Neuronal stem cell (in vitro differentiated cells): Measurements from ENCODE around the gene AGL.

Source experiments
- DNase-seq: peaks from one replicate; pipeline ENCODE4 v3.0.0-alpha.2; 2013; ENCODE audit warnings: low spot score
- H2AFZ ChIP-seq: one replicate; pipeline ENCODE4 v1.6.1; 2013; ENCODE audit warnings: mild to moderate bottlenecking, low read length, inconsistent platforms
- H2AK5ac ChIP-seq: 2 replicates; pipeline ENCODE4 v1.6.1; 2013; ENCODE audit warnings: low read depth, mild to moderate bottlenecking, inconsistent platforms, low read length, moderate library complexity, mixed read lengths
- H2BK120ac ChIP-seq: 2 replicates; pipeline ENCODE4 v1.6.1; 2013; ENCODE audit warnings: low read depth, mild to moderate bottlenecking, inconsistent platforms, low read length, moderate library complexity, mixed read lengths
- H2BK12ac ChIP-seq: one replicate; pipeline ENCODE4 v1.6.1; 2013; ENCODE audit warnings: low read length, inconsistent platforms
- H2BK15ac ChIP-seq: 2 replicates; pipeline ENCODE4 v1.6.1; 2013; ENCODE audit warnings: mild to moderate bottlenecking, low read length, inconsistent platforms, mixed read lengths
- H2BK5ac ChIP-seq: one replicate; pipeline ENCODE4 v1.6.1; 2013; ENCODE audit warnings: inconsistent platforms, mild to moderate bottlenecking, low read length, moderate library complexity
- H3K14ac ChIP-seq: one replicate; pipeline ENCODE4 v1.6.1; 2013; ENCODE audit warnings: low read length, inconsistent platforms
- H3K18ac ChIP-seq: 2 replicates; pipeline ENCODE4 v1.6.1; 2013; ENCODE audit warnings: low read length, inconsistent platforms
- H3K23ac ChIP-seq: 2 replicates; pipeline ENCODE4 v1.6.1; 2013; ENCODE audit warnings: low read depth, mild to moderate bottlenecking, mixed read lengths, low read length, inconsistent platforms; ENCODE audit not compliant: poor library complexity
- H3K27ac ChIP-seq: replicated peaks from 3 replicates; pipeline ENCODE4 v1.5.1; 2013; ENCODE audit warnings: low read length, inconsistent platforms
- H3K27me3 ChIP-seq, 3 experiments: 2 replicates each; pipeline ENCODE4 v1.6.1; 2013; ENCODE audit warnings: low read length in 3 of 3, mild to moderate bottlenecking in 2 of 3, inconsistent platforms in 1 of 3, low read depth in 1 of 3, mixed read lengths in 1 of 3, moderate library complexity in 1 of 3; ENCODE audit not compliant: control insufficient read depth in 3 of 3, insufficient read depth in 3 of 3
- H3K36me3 ChIP-seq, 2 donors: replicated peaks in 1 of 2; 2 replicates each; pipeline ENCODE4 v1.6.1; 2013; ENCODE audit warnings: low read length in 2 of 2; ENCODE audit not compliant: control insufficient read depth in 2 of 2, insufficient read depth in 2 of 2
- H3K4ac ChIP-seq: 2 replicates; pipeline ENCODE4 v1.6.1; 2013; ENCODE audit warnings: inconsistent platforms, mild to moderate bottlenecking, low read length, moderate library complexity
- H3K4me1 ChIP-seq, 2 donors: 1 replicate in 1 of 2; 2 replicates in 1 of 2; pipeline ENCODE4 v1.6.1; 2013; ENCODE audit warnings: low read length in 2 of 2, low read depth in 1 of 2; ENCODE audit not compliant: control insufficient read depth in 2 of 2, insufficient read depth in 1 of 2
- H3K4me2 ChIP-seq: one replicate; pipeline ENCODE4 v1.6.1; 2013; ENCODE audit warnings: mild to moderate bottlenecking, low read length, inconsistent platforms; ENCODE audit not compliant: insufficient read depth, poor library complexity, severe bottlenecking
- H3K4me3 ChIP-seq, 2 donors: 2 replicates each; pipeline ENCODE4 v1.5.1; 2013; ENCODE audit warnings: low read length in 2 of 2, mild to moderate bottlenecking in 2 of 2, inconsistent platforms in 1 of 2, moderate library complexity in 1 of 2
- H3K79me1 ChIP-seq: one replicate; pipeline ENCODE4 v1.6.1; 2013; ENCODE audit warnings: low read depth, mild to moderate bottlenecking, inconsistent platforms, low read length, moderate library complexity
- H3K9ac ChIP-seq: one replicate; pipeline ENCODE4 v1.6.1; 2013; ENCODE audit warnings: mild to moderate bottlenecking, low read depth, low read length, inconsistent platforms; ENCODE audit not compliant: poor library complexity
- H3K9me3 ChIP-seq, 2 donors: replicated peaks in 1 of 2; 2 replicates each; pipeline versions ENCODE3 to v1.6.1; 2013; ENCODE audit warnings: low read length in 2 of 2, mild to moderate bottlenecking in 2 of 2, inconsistent platforms in 1 of 2, low read depth in 1 of 2, mixed read lengths in 1 of 2, moderate library complexity in 1 of 2; ENCODE audit not compliant: control insufficient read depth in 2 of 2, insufficient read depth in 1 of 2
- H4K8ac ChIP-seq: one replicate; pipeline ENCODE4 v1.6.1; 2013; ENCODE audit warnings: low read depth, mild to moderate bottlenecking, inconsistent platforms, low read length, moderate library complexity
- H4K91ac ChIP-seq: one replicate; pipeline ENCODE4 v1.6.1; 2013; ENCODE audit warnings: low read length, low read depth, mild to moderate bottlenecking, inconsistent platforms; ENCODE audit not compliant: poor library complexity
- WGBS, 2 donors: extraction: QIAGEN DNeasy Blood & Tissue Kit; methylation state at CpG; one replicate each; pipeline ENCODE4 v1.1.7; 2013; ENCODE audit warnings: missing lambda C conversion rate in 2 of 2, mixed read lengths in 1 of 2; ENCODE audit not compliant: insufficient read length in 2 of 2, insufficient replicate concordance in 1 of 2; ENCODE audit errors: extremely low coverage in 2 of 2; 5-methylcytosine and 5-hydroxymethylcytosine counted together

AGL gene

DNA sequence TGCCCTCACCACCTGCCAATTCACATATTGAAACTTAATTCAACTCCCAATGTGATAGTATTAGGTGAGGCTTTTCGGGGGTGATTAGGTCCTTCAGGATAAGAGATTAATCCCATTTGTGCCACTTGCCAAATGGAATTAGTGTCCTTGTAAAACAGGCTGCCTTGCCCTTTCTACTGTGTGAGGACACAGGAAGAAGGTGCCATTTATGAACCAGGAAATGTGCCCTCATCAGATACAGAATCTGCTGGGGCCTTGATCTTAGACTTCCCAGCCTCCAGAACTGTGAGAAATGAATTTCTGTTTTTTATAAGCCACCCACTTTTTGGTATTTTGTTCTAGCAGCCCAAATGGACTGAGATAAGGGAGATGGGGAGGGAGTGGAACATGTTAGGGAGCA, 39.1 kb upstream of the AGL start:
- H3K27ac ChIP-seq = no peak overlapping the region
- H3K36me3 ChIP-seq = no peaks in the 10 kb centered on the region
- no peak overlapping the region for H2AFZ ChIP-seq
- H2AK5ac ChIP-seq = no peak overlapping the region
- no peak overlapping the region for H3K9ac ChIP-seq
- H2BK12ac ChIP-seq = no peak overlapping the region
- no peak overlapping the region for H3K18ac ChIP-seq
- DNase-seq = no peak
- H2BK15ac ChIP-seq = no peak overlapping the region
- H3K4me1 ChIP-seq = peaks cover 0 to 5% of the 10 kb centered on the region in 2 donors
- WGBS, 2 donors = no CpG with 5 or more reads among the region's 1 CpG
- no peaks in the 10 kb centered on the region for H3K79me1 ChIP-seq
- no peak overlapping the region for H4K8ac ChIP-seq
- no peak overlapping the region for H3K23ac ChIP-seq
- H3K4me2 ChIP-seq = no peak overlapping the region
- no peak overlapping the region for H2BK5ac ChIP-seq
- H3K14ac ChIP-seq = no peak overlapping the region
- H3K9me3 ChIP-seq = no peaks in the 10 kb centered on the region
- no peaks in the 10 kb centered on the region for H3K27me3 ChIP-seq
- no peak overlapping the region for H4K91ac ChIP-seq
- H2BK120ac ChIP-seq = no peak overlapping the region
- no peak overlapping the region for H3K4me3 ChIP-seq
- H3K4ac ChIP-seq = no peak overlapping the region

DNA sequence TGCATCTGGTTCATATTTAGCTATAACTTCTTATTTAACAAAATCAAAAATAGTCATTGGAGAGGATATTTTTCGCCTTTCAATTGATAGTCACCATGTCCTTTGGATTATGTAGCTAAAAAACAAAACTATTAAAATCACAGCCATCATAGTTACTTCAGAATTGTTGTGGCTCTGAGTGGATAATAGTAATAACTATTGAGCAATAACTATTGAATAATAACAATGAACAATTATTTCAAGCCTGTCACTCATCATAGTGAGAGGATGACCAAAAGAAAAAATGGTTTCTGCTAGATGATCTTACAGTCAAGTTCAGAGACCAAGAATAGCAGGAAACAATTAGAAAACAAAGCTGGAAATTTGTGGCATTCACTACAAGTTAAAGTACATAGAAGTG, 38.4 kb upstream of the AGL start:
- H3K4me3 ChIP-seq = no peak overlapping the region
- no peaks in the 10 kb centered on the region for H3K36me3 ChIP-seq
- no peak overlapping the region for H2AFZ ChIP-seq
- H3K27ac ChIP-seq = no peak overlapping the region
- no peaks in the 10 kb centered on the region for H3K27me3 ChIP-seq
- no peak overlapping the region for H4K91ac ChIP-seq
- WGBS, 2 donors = no CpG with 5 or more reads among the region's 1 CpG
- DNase-seq = no peak
- no peak overlapping the region for H3K4me2 ChIP-seq
- peaks cover 0 to 5% of the 10 kb centered on the region in 2 donors for H3K4me1 ChIP-seq
- no peak overlapping the region for H4K8ac ChIP-seq
- no peaks in the 10 kb centered on the region for H3K79me1 ChIP-seq
- H2AK5ac ChIP-seq = no peak overlapping the region
- no peak overlapping the region for H3K14ac ChIP-seq
- H2BK12ac ChIP-seq = no peak overlapping the region
- no peak overlapping the region for H2BK15ac ChIP-seq
- H3K4ac ChIP-seq = no peak overlapping the region
- H3K9me3 ChIP-seq = no peaks in the 10 kb centered on the region
- H3K23ac ChIP-seq = no peak overlapping the region
- no peak overlapping the region for H3K18ac ChIP-seq
- no peak overlapping the region for H2BK5ac ChIP-seq
- H2BK120ac ChIP-seq = no peak overlapping the region
- H3K9ac ChIP-seq = no peak overlapping the region

DNA sequence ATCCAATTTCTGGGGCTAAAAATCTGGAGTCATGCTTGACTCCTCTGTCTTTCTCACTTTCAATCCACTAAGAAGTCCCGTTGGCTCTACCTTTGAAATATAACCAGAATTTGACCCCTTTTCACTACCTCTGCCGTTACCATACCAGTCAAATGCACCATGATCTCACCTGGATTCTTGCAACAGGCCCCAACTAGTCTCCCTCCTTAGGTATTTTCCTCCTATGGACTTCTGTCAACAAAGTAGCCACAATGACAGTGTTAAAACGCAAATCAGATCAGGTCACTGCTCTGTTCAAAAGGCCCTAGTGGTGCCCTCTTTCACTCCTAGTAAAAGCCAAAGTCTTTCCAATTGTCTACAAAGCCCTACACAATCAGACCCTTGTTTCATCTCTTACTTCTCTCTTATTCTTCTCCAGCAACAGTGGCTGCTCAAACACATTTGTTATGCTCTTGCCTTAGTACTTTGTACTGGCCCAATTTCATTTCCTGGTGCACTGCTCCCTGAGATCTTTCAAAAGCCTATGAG, 35.7 kb upstream of the AGL start:
- Histone ChIP-seq H3K4me3 (no peak overlapping the region), H3K27ac (no peak overlapping the region), H2BK120ac (no peak overlapping the region), H3K9me3 (no peaks in the 10 kb centered on the region), H3K18ac (no peak overlapping the region), H3K36me3 (no peaks in the 10 kb centered on the region), H3K4me1 (no peaks in the 10 kb centered on the region), H3K4me2 (no peak overlapping the region), H3K9ac (no peak overlapping the region), H2AK5ac (no peak overlapping the region), H2BK12ac (no peak overlapping the region), H4K91ac (no peak overlapping the region), H2BK5ac (no peak overlapping the region), H2AFZ (no peak overlapping the region), H4K8ac (no peak overlapping the region), H3K4ac (no peak overlapping the region), H2BK15ac (no peak overlapping the region), H3K27me3 (no peaks in the 10 kb centered on the region), H3K23ac (no peak overlapping the region), H3K14ac (no peak overlapping the region), H3K79me1 (no peaks in the 10 kb centered on the region)
- WGBS, 2 donors = no CpG with 5 or more reads among the region's 3 CpGs
- no peak for DNase-seq

DNA sequence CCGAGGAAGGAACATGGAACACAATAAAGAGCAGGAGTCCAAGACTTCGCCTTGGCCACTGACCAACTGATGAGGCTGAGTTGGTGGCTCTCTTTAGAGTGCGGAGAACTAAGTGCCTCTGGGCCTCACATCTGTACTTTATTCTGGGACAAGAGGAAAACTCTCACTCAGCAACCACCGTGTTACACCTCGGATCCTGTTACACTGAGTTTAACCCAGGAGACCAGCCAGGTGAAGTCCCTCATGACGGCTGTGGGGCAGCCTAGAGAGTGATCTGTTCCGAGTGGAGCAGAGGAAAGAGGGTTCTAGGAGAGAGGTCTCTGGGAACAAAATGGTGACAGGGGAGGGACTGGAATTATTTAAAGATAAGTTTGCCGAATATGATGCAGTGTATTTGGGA, 33.5 kb upstream of the AGL start:
- no peak overlapping the region for H4K8ac ChIP-seq
- H3K27me3 ChIP-seq = no peaks in the 10 kb centered on the region
- H2BK5ac ChIP-seq = no peak overlapping the region
- H3K14ac ChIP-seq = no peak overlapping the region
- no peak overlapping the region for H2AFZ ChIP-seq
- no peak overlapping the region for H3K4ac ChIP-seq
- no peak overlapping the region for H2BK15ac ChIP-seq
- no peak overlapping the region for H3K4me3 ChIP-seq
- no peak overlapping the region for H2BK12ac ChIP-seq
- H4K91ac ChIP-seq = no peak overlapping the region
- H3K4me2 ChIP-seq = no peak overlapping the region
- no peaks in the 10 kb centered on the region for H3K4me1 ChIP-seq
- no peak overlapping the region for H3K23ac ChIP-seq
- no peaks in the 10 kb centered on the region for H3K36me3 ChIP-seq
- H3K9me3 ChIP-seq = no peaks in the 10 kb centered on the region
- no peak for DNase-seq
- H3K9ac ChIP-seq = no peak overlapping the region
- no peak overlapping the region for H3K18ac ChIP-seq
- no peaks in the 10 kb centered on the region for H3K79me1 ChIP-seq
- no peak overlapping the region for H2BK120ac ChIP-seq
- WGBS, 2 donors = no CpG with 5 or more reads among the region's 8 CpGs
- H2AK5ac ChIP-seq = no peak overlapping the region
- no peak overlapping the region for H3K27ac ChIP-seq
